GM12891 (cell line): ENCODE results near the gene CRYBA4.

Experiments
- DNase-seq: peaks from one replicate; pipeline ENCODE4 v3.0.0; 2011; ENCODE audit warnings: low spot score; ENCODE audit not compliant: insufficient read length
- FAIRE-seq: peaks from 2 replicates; lab custom pipeline; 2011; peaks lifted over from hg19 to GRCh38; lab: Jason Lieb, UNC
- PAX5 ChIP-seq: IDR thresholded peaks from 2 replicates; pipeline ENCODE4 v1.6.1; 2011; ENCODE audit warnings: low read length, moderate library complexity, mild to moderate bottlenecking; ENCODE audit not compliant: insufficient read depth, severe bottlenecking
- POLR2A ChIP-seq: IDR thresholded peaks from 2 replicates; pipeline ENCODE4 v1.6.1; 2011; ENCODE audit warnings: low read depth, low read length, control low read depth
- POLR2AphosphoS5 ChIP-seq: IDR thresholded peaks from 2 replicates; pipeline ENCODE4 v1.6.1; 2011; ENCODE audit warnings: low read depth, low read length, control low read depth
- POU2F2 ChIP-seq: IDR thresholded peaks from 2 replicates; pipeline ENCODE4 v1.6.1; 2011; ENCODE audit warnings: low read depth, mild to moderate bottlenecking, control low read depth, low read length, moderate library complexity
- SPI1 ChIP-seq: IDR thresholded peaks from 2 replicates; pipeline ENCODE4 v1.6.1; 2011; ENCODE audit warnings: low read depth, low read length, control low read depth
- TAF1 ChIP-seq: IDR thresholded peaks from 2 replicates; pipeline ENCODE4 v1.6.1; 2011; ENCODE audit warnings: low read depth, low read length, control low read depth

Gene CRYBA4

GRCh38 chr22:26669060-26669481 is 47.3 kb downstream of the CRYBA4 start:
- DNase-seq, result no peak
- TF ChIP-seq POLR2A (no peak), SPI1 (no peak), TAF1 (no peak), POU2F2 (no peak), PAX5 (no peak), POLR2AphosphoS5 (no peak)
- peak; percentile 79 for FAIRE-seq

- TF ChIP-seq PAX5 (no peak), POLR2A (no peak), POU2F2 (no peak)
- no peak for FAIRE-seq
These were observed 48.7 kb downstream of the CRYBA4 start for GRCh38 chr22:26670459-26670858.

DNA sequence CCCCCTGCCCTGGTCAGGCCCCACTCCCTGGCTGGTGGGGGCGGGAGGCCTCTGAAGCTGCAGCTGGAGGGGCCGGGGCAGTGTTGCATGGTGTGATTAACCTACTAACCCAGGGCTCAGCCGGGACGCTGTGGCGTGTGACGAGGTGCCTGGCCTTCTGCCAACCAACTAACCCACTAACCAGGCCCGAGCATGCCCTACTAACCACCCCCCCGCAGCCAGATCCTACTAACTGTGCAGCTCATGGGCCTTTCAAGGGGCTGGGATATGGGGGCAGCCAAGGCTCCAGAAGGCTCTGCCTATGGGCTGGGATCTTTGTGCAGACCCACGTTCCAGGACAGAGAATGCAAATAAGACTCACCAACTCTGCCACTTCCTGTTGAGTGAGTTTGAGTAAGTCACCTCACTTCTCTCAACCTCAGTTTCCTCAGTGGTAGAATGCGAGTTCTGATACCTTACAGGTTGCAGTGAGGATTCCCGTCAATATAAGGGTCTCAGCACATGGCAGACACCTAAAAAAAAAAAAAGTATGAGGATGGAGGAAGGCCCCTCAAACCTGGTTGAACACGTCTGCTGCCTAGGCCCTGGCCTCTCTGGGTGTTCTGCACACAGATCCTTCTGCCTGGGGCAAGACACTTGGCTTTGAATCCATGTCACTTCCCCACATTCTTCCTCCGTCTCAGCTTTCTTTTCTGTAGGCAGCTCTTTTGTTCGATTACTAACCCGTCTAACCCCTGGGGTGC is 49.7 kb downstream of the CRYBA4 start:
- TF ChIP-seq PAX5 (peak; percentile 46), TAF1 (no peak), SPI1 (peak; percentile 66), POLR2AphosphoS5 (0 out of 2 replicates have a peak, but pooled peaks have one; percentile 38), POU2F2 (peak; percentile 79), POLR2A (peak; percentile 54; the same call in 1 of the 2 replicates)
- FAIRE-seq (no peak), DNase-seq (peak; percentile 37)

More at GRCh38 chr22:26670459-26670858, 48.7 kb downstream of the CRYBA4 start:
- DNase-seq, result no peak

DNA sequence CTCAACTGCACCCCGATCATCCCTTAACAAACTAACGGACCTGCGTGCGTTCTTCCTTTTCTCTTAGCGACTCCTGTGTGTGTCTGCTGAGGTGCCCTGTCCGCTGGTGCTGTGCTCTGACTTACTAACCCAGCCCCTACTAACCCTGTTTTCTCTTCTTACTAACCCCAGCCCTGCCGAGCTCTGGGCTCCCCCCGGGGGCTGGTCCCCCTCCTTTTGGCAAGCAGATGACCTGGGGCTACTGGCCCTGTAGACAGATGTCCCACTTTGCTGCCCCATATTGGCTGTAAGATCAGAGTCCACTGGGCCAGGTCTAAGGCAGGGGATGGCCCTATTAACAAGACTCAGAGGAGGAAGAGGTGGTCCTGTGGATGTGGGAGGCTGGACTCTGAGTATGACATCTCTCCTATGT is 50.3 kb downstream of the CRYBA4 start:
- no peak for DNase-seq
- TF ChIP-seq SPI1, result no peak
- no peak for TF ChIP-seq PAX5
- no peak for TF ChIP-seq POU2F2
- TF ChIP-seq POLR2A, result no peak
- TF ChIP-seq TAF1, result no peak
- no peak for TF ChIP-seq POLR2AphosphoS5
- no peak for FAIRE-seq

- FAIRE-seq, result peak; percentile 99
- peak; percentile 66 for DNase-seq
- peak; percentile 74 for TF ChIP-seq TAF1
- TF ChIP-seq POU2F2, result no peak; the same call in 1 of the 2 replicates
- no peak for TF ChIP-seq PAX5
- peak; percentile 77 for TF ChIP-seq POLR2A
- peak; percentile 65 for TF ChIP-seq POLR2AphosphoS5
These were observed 51.1 kb downstream of the CRYBA4 start for GRCh38 chr22:26672590-26673468.

GRCh38 chr22:26673486-26673885 is 51.7 kb downstream of the CRYBA4 start:
- FAIRE-seq (no peak), DNase-seq (no peak)
- TF ChIP-seq POU2F2, result no peak
- no peak for TF ChIP-seq SPI1
- no peak for TF ChIP-seq POLR2AphosphoS5

DNA sequence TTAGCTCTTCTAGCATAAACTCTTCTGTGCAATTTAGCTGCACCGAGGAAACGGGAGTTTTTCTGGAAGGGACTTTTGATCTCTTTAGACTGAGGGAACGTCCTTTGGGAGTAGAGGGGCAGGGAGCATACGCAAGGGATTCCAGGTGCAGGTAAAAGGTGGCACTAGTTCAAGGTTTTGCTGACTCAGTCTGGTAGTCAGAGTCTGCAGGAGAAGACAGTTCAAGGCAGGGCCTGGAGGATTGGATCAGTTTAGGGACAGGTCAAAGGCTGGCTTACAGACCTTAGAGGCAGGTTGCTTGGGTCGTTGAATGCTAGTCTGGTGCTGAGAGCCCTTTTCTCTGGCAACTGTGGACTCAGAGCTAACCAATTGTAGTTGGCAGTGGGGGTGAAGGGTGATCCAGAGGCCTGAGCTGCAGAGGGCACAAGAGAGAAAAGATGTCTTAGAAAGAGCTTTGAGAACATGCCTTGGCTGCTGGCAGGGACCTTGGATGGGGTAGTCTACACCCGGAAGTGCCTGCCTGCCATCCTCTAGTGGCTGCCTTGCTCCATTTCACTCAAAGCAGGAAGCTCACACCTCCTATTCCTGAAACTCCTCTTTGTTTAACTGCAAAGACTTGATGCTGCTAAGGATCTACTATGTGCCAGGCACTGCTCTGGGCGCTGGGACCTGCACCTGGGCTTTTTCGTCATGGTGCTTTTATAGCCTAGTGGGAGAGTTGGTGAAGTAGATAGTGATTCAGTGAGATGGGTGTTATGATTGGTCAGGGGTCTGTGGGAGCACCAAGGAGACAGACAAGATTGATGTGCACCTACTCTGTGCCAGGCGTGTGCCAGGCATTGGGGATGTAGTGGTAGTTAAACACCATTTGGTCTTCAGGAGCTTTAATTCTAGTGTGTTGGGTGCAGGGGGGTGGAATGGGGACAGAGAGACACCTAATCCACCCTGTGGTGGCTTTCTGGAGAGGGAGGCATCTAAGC is 52.7 kb downstream of the CRYBA4 start:
- DNase-seq, result no peak

DNA sequence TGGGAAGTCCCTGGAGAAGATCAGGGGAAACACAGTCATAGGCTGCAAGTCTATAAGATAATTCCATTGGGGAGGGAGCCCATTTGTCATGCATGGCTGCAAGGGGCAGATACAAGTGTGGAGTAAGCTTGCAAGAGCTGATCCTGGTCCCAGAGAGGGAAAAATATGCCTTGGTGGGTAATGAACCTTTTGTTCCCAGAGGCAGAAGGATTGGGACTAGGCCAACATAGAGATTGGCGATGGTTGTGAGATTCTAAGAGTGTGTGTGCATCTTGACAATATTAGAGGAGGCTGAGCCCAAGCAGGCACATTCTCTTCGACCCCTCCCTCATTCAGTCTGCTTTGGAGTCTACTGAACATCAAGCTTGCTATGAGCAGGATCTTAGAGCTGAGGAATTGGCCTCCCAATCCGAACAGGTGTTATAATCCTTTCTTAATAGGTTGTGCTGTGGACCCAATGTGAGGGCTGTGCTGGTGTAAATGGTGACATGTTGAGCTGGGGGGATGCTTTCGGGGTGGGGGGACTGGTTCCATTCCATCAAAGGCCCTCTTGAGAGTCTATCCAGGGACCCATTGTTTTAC is 54.0 kb downstream of the CRYBA4 start:
- TF ChIP-seq POLR2A (no peak), TAF1 (no peak), POU2F2 (0 out of 2 replicates have a peak, but pooled peaks have one; percentile 3), POLR2AphosphoS5 (no peak)
- FAIRE-seq, result peak; percentile 9
- DNase-seq, result no peak

More for the DNA sequence above, 52.7 kb downstream of the CRYBA4 start:
- TF ChIP-seq TAF1 (no peak), POLR2A (no peak), SPI1 (no peak), POU2F2 (no peak), POLR2AphosphoS5 (no peak)
- no peak for FAIRE-seq
